CD4-positive, alpha-beta T cell (primary cell): ENCODE data around the gene MXD1. TPM values are rescaled to one million over a fixed set of nuclear protein-coding genes. Genes with fewer than 3 reads are reported as not detected.
"Not testable (repeated sequence)": the region's sequence is repeated elsewhere in the genome, so short reads cannot be mapped to it uniquely, and the experiment has no call there.

Experiments used
- ATAC-seq: fragments of 200-7000 bp; cut with Tn5 transposase; one replicate; pipeline ENCODE4 v1.10.0; 2022; ENCODE audit warnings: mild to moderate bottlenecking; ENCODE audit not compliant: poor library complexity
- CTCF ChIA-PET: fragments of 350-600 bp; sonication (Branson Sonifier 250); formaldehyde crosslinking; loops from one replicate; lab custom pipeline; 2021; ENCODE audit warnings: antibody characterized with exemption, inconsistent platforms; lab: Charles Lee
- POLR2A ChIA-PET: fragments of 350-600 bp; sonication (Branson Sonifier 250); formaldehyde crosslinking; loops from one replicate; lab custom pipeline; 2021; ENCODE audit warnings: antibody characterized with exemption, inconsistent platforms; lab: Charles Lee
- DNase-seq, 14 experiments: peaks; one replicate each; pipeline ENCODE4 v3.0.0-alpha.2; 2013 to 2020; ENCODE audit warnings: mixed read lengths in 2 of 14
- H3K27ac ChIP-seq, 2 donors: one replicate each; pipeline versions ENCODE4 v1.5.1 to v1.7.0; 2013; ENCODE audit warnings: low read length in 2 of 2, low read depth in 1 of 2, mild to moderate bottlenecking in 1 of 2
- H3K27me3 ChIP-seq, 2 experiments: 1 replicate in 1 of 2; 2 replicates in 1 of 2; pipeline versions ENCODE4 v1.6.1 to v1.7.0; 2013; ENCODE audit warnings: low read length in 2 of 2, control low read depth in 1 of 2, mild to moderate bottlenecking in 1 of 2, moderate library complexity in 1 of 2; ENCODE audit not compliant: insufficient read depth in 2 of 2, control insufficient read depth in 1 of 2
- H3K36me3 ChIP-seq: one replicate; pipeline ENCODE4 v1.6.1; 2013; ENCODE audit warnings: low read length, control low read depth; ENCODE audit not compliant: insufficient read depth
- H3K4me1 ChIP-seq: one replicate; pipeline ENCODE4 v1.6.1; 2013; ENCODE audit warnings: low read length, control low read depth; ENCODE audit not compliant: insufficient read depth
- H3K4me3 ChIP-seq: one replicate; pipeline ENCODE4 v1.5.1; 2013; ENCODE audit warnings: mild to moderate bottlenecking, low read length, moderate library complexity
- H3K9me3 ChIP-seq, 2 experiments: 1 replicate in 1 of 2; 2 replicates in 1 of 2; pipeline versions ENCODE4 v1.6.1 to v1.7.0; 2013; ENCODE audit warnings: low read length in 2 of 2, mild to moderate bottlenecking in 2 of 2, control low read depth in 1 of 2, moderate library complexity in 1 of 2; ENCODE audit not compliant: control insufficient read depth in 1 of 2, insufficient read depth in 1 of 2
- H3K27ac Mint-ChIP-seq: one replicate; pipeline ENCODE4 v1.8.0; 2020; ENCODE audit warnings: mixed read lengths
- H3K27me3 Mint-ChIP-seq: one replicate; pipeline ENCODE4 v1.8.0; 2021; ENCODE audit warnings: mixed read lengths
- H3K36me3 Mint-ChIP-seq: one replicate; pipeline ENCODE4 v1.8.0; 2021; ENCODE audit warnings: low read depth, mixed read lengths
- H3K4me1 Mint-ChIP-seq: one replicate; pipeline ENCODE4 v1.8.0; 2021; ENCODE audit warnings: low read depth, mixed read lengths
- H3K4me3 Mint-ChIP-seq: one replicate; pipeline ENCODE4 v1.8.0; 2020; ENCODE audit warnings: mild to moderate bottlenecking, mixed read lengths
- H3K9me3 Mint-ChIP-seq: one replicate; pipeline ENCODE4 v1.8.0; 2020; ENCODE audit warnings: mixed read lengths
- intact Hi-C, 2 experiments: fragments of 100-400 bp; cut with DNase I in 1 of 2; cut with micrococcal nuclease in 1 of 2; formaldehyde crosslinking; loops; one replicate each; pipeline versions ENCODE4 v1.15.1 to v1.9.0; 2023 to 2025; cut with DNase I, micrococcal nuclease
- total RNA-seq, 174 experiments: library from RNA in 2 of 174; stranded (reverse) in 2 of 174; gene quantifications; one replicate each; pipeline ENCODE4 v1.2.3 and lab custom pipeline; 2021 to 2026
- TF ChIP-seq, protein P1 (sequence below): fragments of 200-600 bp; IDR thresholded peaks from one replicate; pipeline ENCODE4 v1.8.0; 2022; ENCODE audit warnings: antibody characterized with exemption, mild to moderate bottlenecking

MXD1 gene
- total RNA-seq, 2 experiments from 2014 or later: 43.5 to 45.3 TPM

DNA sequence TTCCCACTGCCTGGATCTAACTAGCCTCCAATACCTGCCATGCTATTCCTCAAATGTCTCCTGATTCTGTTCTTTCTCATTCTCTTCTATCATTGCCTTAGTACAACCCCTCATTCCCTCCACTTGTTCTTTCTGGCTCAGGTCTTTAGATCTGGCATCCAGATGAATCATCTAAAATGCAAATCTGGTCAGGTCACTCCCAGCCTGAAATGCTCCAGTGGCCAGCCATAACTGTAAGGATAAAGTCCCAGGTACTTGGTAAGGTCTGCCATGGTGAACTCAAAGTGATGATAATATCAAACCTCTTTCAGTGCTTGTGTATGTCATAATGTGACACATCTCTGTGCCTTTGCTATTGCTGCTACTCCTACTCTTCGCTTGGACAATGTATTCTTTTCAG is 24.0 kb upstream of the MXD1 start:
- H3K9me3 ChIP-seq: no peaks in the 10 kb centered on the region
- intact Hi-C loops: loop anchor here in 1 of 2 experiments (10.0 kb wide), 1 partner anchor 166 kb away; no protein-coding TSS in a partner anchor
- POLR2A ChIA-PET: interaction anchor here (0.6 kb wide), 1 partner anchor 516 kb away, joined by 4 read pairs; no protein-coding TSS in a partner anchor

DNA sequence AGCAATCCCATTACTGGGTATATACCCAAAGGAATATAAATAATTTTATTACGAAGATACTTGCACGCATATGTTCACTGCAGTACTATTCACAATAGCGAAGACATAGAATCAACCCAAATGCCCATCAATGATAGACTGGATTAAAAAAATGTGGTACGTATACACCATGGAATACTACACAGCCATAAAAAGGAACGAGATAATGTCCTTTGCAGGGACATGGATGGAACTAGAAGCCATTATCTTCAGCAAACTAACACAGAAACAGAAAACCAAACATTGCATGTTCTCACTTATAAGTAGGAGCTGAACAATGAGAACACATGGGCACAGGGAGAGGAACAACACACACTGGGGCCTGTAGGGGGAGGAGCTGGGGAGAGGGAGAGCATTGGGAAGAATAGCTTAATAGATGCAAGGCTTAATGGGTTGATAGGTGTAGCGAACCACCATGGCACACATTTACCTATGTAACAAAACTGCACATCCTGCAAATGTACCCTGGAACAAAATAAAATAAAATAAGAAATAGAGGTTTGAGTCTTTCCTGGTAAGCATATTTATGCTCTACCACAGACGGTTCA is 22.0 kb upstream of the MXD1 start:
- Mint-ChIP-seq H3K4me1 (peaks cover 45% of the 10 kb centered on the region), H3K4me3 (peak overlapping the region; percentile 100), H3K36me3 (peaks cover 41% of the 10 kb centered on the region), H3K27ac (peak overlapping the region; percentile 99)
- ATAC-seq, H3K27ac ChIP-seq, H3K27me3 ChIP-seq, H3K27me3 Mint-ChIP-seq, H3K9me3 ChIP-seq, DNase-seq, H3K9me3 Mint-ChIP-seq: not testable (repeated sequence)
- ChIA-PET CTCF (interaction anchor here (0.8 kb wide), 1 partner anchor 298 kb away, joined by 3 read pairs; the partner anchor contains the start of gene C2orf42), POLR2A (interaction anchor here (0.7 to 3.7 kb wide), 11 partner anchors 9 to 401 kb away, joined by 3 to 35 read pairs (median 8); partner anchors contain the start of genes C2orf42, MXD1, PCYOX1 and SNRPG)
- peaks cover 26% of the 10 kb centered on the region for H3K36me3 ChIP-seq
- intact Hi-C loops: loop anchor here (2.0 to 10.0 kb wide), 3 partner anchors 22 to 168 kb away; partner anchors contain the start of gene MXD1 (in 1 of the 2)
- peak overlapping the region; percentile 84 for H3K4me3 ChIP-seq
- H3K4me1 ChIP-seq: peaks cover 19% of the 10 kb centered on the region

More for the DNA sequence above, 24.0 kb upstream of the MXD1 start:
- H3K27me3 ChIP-seq: no peaks in the 10 kb centered on the region
- H3K9me3 Mint-ChIP-seq: no peaks in the 10 kb centered on the region
- no peak overlapping the region for H3K4me3 ChIP-seq
- peaks cover 8% of the 10 kb centered on the region for H3K36me3 ChIP-seq
- DNase-seq (no peak), ATAC-seq (no peak)
- no peak overlapping the region for H3K27ac ChIP-seq
- CTCF ChIA-PET: no interaction called here
- no peaks in the 10 kb centered on the region for H3K27me3 Mint-ChIP-seq
- peaks cover 33% of the 10 kb centered on the region for H3K4me1 Mint-ChIP-seq
- H3K4me1 ChIP-seq: peaks cover 19% of the 10 kb centered on the region
- TF ChIP-seq, protein P1, sequence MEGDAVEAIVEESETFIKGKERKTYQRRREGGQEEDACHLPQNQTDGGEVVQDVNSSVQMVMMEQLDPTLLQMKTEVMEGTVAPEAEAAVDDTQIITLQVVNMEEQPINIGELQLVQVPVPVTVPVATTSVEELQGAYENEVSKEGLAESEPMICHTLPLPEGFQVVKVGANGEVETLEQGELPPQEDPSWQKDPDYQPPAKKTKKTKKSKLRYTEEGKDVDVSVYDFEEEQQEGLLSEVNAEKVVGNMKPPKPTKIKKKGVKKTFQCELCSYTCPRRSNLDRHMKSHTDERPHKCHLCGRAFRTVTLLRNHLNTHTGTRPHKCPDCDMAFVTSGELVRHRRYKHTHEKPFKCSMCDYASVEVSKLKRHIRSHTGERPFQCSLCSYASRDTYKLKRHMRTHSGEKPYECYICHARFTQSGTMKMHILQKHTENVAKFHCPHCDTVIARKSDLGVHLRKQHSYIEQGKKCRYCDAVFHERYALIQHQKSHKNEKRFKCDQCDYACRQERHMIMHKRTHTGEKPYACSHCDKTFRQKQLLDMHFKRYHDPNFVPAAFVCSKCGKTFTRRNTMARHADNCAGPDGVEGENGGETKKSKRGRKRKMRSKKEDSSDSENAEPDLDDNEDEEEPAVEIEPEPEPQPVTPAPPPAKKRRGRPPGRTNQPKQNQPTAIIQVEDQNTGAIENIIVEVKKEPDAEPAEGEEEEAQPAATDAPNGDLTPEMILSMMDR: no peak
- peaks cover 22% of the 10 kb centered on the region for H3K36me3 Mint-ChIP-seq
- H3K27ac Mint-ChIP-seq: no peak overlapping the region
- no peak overlapping the region for H3K4me3 Mint-ChIP-seq

DNA sequence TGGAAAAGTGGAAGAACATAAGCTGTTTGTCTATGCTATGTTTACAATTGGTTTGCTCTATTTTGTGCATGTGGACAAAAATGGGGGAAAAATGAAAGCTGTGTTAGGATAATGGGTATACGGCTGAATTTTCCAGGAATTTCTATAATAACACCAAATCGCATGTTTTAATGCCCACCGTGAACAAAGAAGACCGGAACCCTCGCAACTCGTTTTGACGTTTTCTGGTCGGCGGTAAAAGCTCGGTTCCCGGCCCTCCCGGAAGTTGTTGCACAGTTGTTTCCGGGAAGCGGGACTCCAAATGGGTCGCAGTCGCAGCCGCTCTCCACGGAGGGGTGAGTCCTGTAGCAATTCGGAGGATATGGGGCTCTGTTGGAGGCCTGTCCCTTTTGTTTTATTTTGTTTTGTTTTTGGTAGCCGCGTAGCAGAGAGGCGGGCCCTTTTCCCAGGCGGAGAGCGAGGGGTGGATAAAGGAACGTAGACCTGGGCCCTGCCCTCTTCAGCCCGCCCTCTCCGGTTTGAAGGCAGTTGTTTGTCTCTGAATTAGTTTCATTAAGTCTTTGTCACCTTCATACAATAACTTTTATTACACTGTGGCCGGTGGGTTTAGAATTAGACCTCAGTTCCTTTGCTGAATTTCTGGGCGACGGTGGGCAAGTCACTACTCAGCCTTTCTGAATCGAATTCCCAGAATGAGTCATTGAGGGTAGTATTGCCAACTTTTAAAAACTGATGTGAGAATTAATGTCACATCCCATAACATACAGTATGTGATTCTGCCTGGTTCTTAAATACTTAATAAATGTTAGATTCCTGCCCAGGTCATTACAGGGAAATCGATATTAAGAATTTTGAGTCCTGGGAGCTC is 21.0 kb upstream of the MXD1 start, which contains the start of gene SNRNP27:
Gene SNRNP27, plus strand, starts transcription at position 273 of the 868 bp plus-strand sequence. Its CDS starts 29 bp downstream, at position 302.
- DNase-seq (peak; percentile 74 to 90 (median 81)), ATAC-seq (peak; percentile 93)
- Mint-ChIP-seq H3K9me3 (no peaks in the 10 kb centered on the region), H3K4me3 (peak within 1 kb of the TSS; percentile 100), H3K27ac (peak within 1 kb of the TSS; percentile 99), H3K36me3 (peaks cover 51% of the 10 kb centered on the region), H3K4me1 (peaks cover 51% of the 10 kb centered on the region), H3K27me3 (no peaks in the 10 kb centered on the region)
- Histone ChIP-seq H3K4me3 (peak within 1 kb of the TSS; percentile 84), H3K27ac (peak within 1 kb of the TSS; percentile 66 to 77), H3K9me3 (no peaks in the 10 kb centered on the region), H3K27me3 (no peaks in the 10 kb centered on the region), H3K4me1 (peaks cover 19% of the 10 kb centered on the region), H3K36me3 (peaks cover 32% of the 10 kb centered on the region)
- CTCF ChIA-PET: interaction anchor here (0.6 to 1.1 kb wide), 3 partner anchors 62 to 297 kb away, joined by 3 to 4 read pairs (median 3); partner anchors contain the start of gene C2orf42
- TF ChIP-seq, protein P1: no peak
- POLR2A ChIA-PET: interaction anchor here (0.7 to 3.7 kb wide), 12 partner anchors 8 to 400 kb away, joined by 3 to 35 read pairs (median 6); partner anchors contain the start of genes C2orf42, MXD1, PCYOX1 and SNRPG
- intact Hi-C loops: loop anchor here (2.0 to 10.0 kb wide), 3 partner anchors 21 to 169 kb away; partner anchors contain the start of gene MXD1 (in 1 of the 2)

GRCh38 chr2:69894737-69895136 is 20.2 kb upstream of the MXD1 start:
- not testable (repeated sequence) for DNase-seq, H3K27me3 ChIP-seq, ATAC-seq, H3K27ac ChIP-seq, H3K9me3 Mint-ChIP-seq, H3K9me3 ChIP-seq, H3K27me3 Mint-ChIP-seq
- Histone ChIP-seq H3K4me3 (peak overlapping the region; percentile 84), H3K4me1 (peaks cover 22% of the 10 kb centered on the region), H3K36me3 (peaks cover 38% of the 10 kb centered on the region)
- ChIA-PET POLR2A (interaction anchor here (0.8 to 3.7 kb wide), 5 partner anchors 20 to 458 kb away, joined by 5 to 35 read pairs (median 10); partner anchors contain the start of genes MXD1, NFU1, SNRPG and TIA1), CTCF (interaction anchor here (1.1 kb wide), 1 partner anchor 296 kb away, joined by 4 read pairs; the partner anchor contains the start of gene C2orf42)
- Mint-ChIP-seq H3K4me3 (peak overlapping the region; percentile 100), H3K27ac (peak overlapping the region; percentile 99), H3K4me1 (peaks cover 53% of the 10 kb centered on the region), H3K36me3 (peaks cover 59% of the 10 kb centered on the region)
- intact Hi-C loops: loop anchor here in 1 of 2 experiments (10.0 kb wide), 1 partner anchor 170 kb away; no protein-coding TSS in a partner anchor
